GM21381 (cell line): ENCODE data around the gene MYOM3.

Source experiments
- ATAC-seq: cut with Tn5 transposase; IDR thresholded peaks from one replicate; pipeline ENCODE4 v1.9.1; 2021; ENCODE audit warnings: mild to moderate bottlenecking, moderate library complexity; ENCODE audit not compliant: unreplicated experiment

The MYOM3 gene

DNA sequence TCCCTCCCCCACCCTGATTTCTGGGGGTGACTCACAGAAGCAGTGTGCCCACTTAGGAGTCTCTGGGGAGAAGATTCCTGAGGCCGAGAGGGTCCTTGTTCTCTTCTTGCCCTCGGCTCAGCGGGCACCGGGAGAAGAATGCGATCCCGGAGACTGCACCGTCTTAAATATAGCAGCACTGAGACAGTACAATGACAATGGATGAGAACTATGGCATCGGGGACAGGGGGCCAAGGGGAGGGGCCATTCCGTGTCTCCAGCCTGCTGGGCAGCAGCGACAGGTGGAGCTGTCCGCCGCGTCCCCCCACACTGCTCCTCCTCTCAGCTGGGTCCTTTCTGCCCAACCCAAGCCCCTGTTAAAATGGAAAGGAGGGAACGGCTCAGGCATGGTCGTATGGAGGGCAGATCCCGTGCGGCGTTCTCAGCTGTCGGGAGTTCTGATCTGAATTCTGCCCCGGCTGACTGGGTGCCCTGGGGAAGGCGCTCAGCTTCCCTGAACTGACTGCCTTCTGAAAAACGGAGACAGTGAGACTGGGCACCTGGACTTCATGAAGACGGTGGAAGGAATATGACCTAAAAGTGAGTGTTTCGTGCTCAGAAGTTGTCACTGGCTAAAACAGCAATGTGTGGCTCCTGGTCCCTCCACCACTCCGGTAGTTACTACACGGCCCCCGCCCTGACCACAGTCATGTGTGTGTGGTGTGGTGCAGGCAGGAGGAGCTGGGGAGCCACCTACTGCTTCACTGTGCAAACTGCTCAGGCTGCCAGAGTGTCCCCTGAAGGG is at the start of gene MYOM3:
Gene MYOM3 (minus strand): TSS at position 140 of the 784 bp plus-strand sequence. CDS start 3,499 bp downstream, outside the sequence.
- ATAC-seq, result no peak

DNA sequence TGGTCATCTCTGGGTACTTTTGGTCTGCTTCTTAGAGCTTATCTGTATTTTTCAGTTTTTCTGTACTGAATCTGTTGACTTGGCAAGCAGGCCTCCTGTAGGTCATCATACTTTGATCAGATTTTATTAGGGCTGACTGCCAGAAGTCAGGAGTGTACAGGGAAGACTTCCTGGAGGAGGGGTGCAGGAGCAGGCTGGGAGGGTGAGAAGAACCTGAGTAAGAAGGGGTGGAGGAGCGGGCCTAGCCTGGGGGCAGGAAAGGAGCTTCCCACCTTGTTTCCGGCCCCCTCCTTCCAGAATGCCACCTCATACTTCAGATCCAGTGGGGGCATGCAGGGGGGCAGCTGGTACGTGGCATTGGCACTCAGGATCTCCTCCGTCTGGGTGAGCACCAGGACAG is 49.3 kb upstream of the MYOM3 start:
- ATAC-seq, result no peak

DNA sequence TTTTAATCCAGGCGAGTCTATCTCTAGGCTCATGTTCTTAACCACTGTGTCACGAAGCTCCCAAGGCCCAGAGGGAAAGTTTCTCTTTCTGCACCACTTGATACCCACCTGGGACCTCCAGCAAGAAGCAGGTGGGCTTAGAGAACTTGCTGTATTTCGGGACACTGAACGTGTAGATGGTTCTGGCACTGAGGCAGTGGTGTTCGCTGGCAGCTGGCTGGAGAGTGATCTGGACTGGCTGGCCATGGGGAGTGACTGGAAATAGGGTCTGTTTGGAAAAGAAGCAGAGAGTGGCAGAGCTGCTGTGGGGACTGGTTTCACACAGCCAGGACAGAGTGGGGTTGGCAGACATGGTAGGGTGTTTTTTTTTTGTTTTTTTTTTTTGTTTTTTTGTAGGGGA is 47.4 kb upstream of the MYOM3 start:
- no peak for ATAC-seq

DNA sequence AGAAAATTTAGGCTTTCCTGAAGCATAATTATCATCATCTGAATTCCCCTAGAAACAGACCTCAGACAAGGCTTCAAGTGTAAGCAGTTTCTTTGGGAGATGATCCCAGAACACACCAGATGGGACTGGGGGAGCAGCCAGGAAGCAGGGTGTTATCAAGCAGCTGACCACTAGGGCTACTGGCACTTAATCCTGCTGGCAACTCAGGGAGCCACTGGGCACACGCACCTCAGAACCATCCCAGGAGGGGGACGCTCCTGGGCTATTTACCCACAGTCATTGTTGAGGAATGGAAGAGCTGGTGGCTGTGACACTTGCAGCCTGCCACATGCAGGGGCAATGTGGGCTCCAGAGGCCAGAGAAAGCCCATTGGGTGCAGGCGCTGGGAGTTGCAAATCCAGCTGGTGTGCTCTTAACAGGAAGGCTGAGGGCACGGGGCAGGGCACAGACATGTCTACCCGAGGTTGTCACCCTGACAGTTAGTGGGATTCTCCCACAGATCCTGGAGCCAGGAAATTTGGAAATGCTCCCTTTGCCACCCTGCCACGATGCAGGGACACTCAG is 46.1 kb upstream of the MYOM3 start:
- ATAC-seq, result no peak

DNA sequence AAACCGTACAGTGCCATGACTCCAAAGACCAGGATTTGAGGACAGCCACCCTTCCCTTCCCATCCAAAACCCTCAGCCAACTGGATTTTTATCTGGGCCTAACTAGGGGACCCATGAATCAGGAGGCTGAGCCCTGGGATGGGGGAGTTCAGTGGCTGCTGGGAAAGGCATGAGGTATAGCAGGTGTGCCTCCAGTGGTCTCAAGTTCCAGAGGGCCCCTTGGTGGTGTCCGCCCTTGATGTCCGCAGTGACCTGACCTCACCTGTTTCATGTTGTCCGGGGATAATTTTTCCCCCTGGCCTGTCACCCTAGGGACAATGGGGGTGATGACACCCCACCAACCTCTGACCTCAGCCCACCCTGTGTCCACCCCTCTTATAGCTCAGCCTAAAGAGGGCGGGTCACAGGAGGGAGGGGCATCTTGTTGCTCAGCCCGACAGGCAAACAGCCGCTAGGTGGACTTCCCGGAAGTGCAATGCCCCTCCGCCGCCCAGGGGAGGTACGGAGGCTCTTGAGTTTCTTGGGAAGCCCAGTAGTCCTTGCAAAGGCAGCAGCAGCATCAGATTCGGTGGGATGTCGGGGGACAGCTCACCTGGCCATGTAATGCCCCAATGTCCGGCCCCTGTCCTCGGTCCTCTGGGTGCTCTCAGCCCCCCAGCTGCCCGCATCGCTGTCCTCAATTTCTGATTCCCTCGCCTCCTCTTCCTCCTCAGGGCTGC is 44.8 kb upstream of the MYOM3 start:
- ATAC-seq, result no peak

DNA sequence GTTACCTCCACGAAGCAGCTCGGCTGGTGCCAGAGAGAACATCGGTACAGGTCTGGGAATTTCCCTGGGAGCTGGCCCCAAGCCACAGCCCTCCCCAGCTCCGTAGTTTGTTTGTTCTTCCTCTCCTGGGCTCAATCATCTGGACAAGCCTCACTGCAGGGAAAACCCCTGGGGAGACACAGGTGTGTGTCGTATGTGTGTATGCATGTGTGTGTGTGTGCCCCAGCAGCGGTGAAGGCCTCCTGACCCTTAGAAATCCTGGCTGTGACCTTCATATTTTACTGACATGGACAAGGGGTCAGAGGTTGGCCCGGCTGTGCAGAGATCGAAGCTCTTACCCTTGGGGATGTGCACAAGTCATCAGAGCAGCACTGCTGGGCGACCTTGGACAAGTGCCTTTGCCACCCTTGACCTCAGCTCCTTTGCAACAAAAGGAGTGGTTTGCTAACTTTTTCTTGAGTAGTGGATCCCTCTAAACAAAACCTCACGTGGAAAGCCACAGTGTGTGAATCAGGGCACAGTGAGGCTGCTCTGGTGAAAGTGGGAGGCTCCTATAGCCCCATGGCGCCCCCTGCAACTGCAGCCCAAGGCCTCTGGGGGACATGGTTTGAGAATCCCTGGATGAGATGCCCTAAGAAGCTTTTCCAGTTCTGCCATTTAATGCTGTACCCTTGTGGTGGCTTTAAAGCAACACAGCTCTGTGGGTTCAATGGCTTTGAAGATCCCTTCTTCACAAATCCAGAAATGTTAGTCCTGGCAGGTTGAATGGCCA is 43.3 kb upstream of the MYOM3 start:
- ATAC-seq, result no peak

DNA sequence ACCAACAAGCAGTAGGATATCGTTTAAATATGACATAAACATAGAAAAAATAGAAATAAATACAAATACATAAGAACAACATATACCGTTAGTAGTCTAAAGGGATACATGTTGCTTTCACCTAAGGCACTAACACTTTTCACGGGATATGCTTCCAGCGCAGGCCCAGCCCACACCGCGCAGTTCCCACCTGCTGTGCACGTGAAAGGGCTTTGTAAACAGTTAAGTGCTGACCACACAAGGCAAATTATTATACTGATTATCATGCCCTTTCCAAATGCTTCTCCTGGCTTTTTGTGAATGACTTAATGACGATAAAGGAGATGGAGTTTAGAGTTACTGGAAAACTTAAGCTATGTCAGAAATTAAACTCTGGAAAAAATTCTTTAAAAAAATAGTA is 42.3 kb upstream of the MYOM3 start:
- ATAC-seq, result no peak

DNA sequence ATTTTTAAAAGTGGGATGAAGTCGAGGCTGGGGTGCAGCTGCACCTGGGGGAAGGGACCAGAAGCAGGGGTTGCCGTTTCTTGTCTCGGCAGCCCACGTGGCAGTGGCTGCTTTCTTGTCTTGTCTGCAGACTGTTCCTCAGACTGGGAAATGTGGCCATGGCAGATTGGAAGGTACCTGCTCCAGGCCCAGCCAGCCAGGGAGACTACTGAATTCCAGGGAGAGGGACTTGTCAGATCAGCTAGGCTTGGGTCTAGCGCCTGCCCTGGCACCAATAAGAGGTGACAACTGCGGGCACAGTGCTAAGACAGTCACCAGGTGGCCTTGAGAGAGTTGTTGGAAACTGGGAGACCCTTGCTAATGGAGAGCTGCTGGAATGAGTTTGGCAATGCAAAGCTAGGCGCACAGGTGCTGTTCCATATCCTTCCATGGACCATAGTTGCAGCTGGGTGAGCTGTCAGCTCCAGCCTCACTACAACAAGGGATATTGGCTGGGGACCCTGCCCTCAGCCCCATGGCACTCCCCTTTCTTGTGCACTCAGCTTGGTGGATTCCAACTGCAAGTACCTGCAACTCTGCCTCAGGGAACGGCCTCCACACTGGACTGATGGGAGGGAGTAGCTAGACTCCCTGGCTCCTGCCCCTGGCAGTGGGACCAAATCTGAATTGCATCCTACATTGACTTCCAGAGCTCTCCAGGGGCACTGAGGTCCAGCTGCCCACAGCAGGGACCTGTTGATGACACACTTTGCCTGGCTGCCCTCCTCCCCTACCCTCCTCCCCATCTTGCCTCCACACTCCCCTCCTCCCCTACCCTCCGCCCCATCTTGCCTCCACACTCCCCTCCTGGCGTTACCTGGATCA is 40.9 kb upstream of the MYOM3 start:
- no peak for ATAC-seq

DNA sequence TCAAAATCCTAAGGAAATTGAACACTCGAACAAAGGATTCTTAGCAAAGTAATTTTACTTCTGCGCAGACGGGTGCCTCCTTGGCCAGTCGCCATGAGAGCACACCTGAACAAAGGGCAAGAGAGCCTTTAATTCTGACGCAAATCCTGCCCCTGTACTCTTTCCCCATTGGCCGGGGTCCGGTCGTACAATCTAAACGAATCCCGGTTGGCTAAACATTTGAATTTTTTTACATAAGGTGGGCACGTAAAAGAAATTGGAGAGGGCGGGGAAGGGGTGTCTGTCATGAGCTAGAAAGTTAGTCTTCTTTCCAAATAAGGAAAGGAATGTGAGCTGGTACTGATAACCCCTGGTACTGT is 39.2 kb upstream of the MYOM3 start:
- no peak for ATAC-seq

DNA sequence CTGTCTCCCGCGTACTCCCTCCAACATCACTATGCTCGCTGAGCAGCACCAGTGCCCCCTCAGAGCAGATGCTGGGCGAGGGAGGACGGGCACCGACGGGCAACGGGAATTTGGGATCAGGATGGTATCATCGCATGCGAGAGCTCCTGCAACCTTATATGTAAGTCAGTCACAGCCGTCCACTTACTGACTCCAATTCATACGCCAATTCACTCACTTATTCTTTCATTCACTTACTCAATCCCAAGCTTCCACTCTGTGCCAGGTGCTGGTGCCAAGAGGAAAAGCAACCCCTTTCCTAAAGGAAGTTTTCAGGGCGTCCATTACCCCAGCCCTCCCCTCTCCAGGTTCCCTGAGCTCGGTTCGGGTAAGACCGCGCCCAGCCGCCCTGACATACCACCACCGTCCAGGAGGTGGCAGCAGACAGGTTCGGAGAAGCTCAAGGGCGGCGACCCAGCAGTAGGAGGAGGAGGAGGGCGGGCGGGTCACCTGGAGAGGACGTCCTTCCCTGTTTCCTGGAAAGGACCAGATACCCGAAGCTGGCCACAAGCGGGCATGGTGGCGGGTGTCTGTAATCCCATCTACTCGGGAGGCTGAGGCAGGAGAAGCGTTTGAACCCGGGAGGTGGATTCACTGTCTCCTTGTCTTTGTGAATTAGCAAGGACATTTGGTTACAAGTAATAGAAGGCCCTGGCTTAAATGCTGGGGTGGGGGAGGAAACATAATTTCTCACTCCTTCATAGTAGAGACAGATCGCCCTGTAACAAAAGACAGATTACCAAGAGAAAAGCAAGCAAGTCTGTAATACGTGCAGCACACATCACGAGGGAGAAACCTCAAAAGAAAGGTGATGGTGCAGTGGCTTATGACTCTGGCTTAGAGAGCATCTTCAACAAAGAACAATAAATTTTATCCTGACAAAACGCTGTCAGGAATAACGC is 38.6 kb upstream of the MYOM3 start:
- peak; percentile 81 for ATAC-seq

DNA sequence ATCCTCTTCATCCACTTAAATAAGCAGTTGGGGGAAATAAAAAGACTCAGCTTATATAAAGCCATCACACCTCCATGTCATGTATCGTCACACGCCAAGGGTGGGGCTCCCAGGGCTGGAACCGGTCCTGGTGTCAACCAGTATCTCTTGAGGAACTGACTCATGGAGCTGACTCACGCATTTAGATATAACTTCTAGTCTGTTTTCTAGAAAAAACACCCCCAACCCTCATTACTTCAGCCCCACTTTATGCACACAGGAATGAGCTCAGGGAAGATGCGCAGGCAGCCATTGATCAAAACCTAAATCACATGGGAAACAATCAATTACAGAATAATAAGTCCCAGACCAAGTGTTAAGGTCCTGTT is 37.9 kb upstream of the MYOM3 start:
- ATAC-seq, result no peak

DNA sequence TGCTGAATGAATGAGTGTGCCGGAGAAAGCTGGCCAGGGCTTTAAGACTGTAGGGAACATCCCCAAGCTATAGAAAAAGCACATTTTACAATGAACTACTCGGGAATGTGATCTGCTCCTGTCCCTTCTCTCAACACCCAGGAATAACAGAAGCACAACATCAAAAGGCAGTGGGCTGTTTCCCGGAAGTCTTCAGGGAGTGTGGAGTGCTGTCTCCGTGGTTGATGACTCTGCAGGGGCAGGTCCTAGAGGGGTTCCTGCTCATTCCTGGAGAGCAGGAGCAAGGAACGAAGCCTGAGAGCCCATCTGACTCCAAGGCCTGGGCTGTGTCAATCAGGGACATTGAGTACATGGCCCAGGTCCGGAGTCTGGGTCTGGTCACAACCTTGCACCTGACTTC is 35.9 kb upstream of the MYOM3 start:
- ATAC-seq, result no peak

DNA sequence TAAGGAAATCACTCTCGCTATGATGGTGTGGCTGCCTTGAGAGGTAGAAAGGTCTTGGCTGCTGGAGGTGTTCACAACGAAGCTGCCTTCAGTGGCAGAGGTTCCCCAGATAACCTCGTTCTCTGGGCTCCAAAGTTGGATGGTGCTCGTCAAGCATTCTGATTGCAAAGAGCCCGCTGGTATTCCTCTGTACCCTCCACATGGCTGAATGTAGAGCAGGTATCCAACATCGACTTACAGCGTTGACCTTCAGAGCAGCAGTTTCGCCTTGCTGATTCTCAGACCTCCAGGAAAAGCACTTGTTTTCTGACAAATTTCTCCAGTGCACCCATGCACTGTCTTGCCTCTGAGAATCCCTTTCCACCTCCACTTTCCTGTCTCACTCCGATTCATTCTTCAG is 35.3 kb upstream of the MYOM3 start:
- no peak for ATAC-seq

DNA sequence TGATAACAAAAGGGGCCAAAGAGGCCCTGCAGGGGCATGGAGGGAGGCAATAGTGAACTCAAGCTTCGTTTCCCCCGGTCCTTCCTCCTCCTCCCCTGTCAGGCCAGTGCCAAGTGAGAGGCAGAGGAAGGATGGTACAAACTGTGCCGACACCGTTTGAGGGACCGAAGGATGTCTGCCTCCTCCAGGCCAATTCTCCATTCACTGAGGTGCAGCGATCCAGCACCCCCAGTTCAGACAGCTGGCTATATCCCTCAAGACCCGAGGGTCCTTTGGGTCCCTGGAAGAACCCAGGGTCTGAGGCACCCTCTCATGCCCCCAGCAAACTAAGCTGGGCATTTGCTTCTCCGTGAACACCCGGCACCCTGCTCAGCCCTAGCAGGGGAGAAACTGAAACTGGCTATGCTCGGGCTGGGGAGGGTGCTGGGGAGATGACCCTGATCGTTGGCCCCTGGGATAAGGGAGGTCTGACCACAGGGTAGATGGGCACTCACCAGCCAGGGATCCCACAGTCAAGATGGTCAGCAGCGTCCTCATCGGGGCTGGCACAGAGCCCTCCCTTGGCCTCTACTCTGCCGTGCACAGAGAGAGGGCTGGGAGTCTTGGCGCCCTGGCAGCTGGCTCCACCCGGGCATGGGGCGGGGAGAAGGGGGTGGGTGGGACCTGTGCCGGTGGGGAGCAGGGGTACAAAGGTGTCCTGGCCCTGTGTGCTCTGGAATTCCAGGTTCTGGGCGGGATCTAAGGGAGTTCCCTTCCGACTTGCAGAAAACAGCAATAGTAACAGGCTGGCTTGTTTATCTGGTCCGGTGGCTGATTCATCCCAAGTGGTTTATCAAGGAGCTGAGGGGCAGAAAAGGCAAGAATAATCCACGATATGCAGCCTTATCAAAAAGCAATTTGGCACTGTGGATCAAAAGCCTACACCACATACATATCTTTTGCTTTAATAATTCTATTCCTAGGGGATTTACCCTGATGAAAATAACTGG is 30.9 kb upstream of the MYOM3 start, which contains the start of gene IL22RA1:
Gene IL22RA1 (minus strand): TSS at position 595 of the 989 bp plus-strand sequence. CDS start 58 bp downstream, at position 537.
- no peak for ATAC-seq

DNA sequence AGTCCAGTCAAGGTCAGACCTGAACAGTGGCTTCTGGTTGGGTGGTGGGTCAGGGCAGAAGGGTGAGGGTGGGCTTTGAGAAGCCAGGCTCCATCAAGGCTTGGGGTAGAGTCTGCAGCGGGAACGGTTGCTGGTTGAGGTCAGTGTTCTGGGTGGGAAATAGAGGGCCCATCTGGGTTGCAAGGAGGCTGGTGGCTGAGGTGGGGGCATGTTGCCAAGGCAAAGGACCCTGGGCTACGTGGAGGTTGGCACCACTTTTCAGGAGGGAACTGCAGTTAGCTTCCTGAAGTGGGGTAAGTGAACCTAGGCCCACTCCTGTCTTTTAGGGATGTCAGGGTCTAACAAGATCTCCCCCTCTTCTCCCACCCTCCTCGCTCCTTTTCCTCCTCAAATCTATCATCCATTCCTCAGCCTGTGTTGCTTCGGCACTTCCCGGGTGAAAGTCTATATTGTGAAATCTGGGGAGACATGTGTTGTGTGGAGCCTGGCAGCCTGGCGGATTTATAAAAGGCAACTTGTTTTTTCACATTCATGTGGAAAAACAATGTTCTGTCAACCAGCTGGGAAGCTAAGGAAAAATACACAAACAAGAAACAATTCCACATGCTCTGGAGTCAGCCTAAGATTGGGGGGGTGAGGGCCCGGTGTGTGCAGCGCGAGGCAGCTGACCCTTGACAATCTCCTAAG is 29.5 kb upstream of the MYOM3 start:
- ATAC-seq, result no peak

DNA sequence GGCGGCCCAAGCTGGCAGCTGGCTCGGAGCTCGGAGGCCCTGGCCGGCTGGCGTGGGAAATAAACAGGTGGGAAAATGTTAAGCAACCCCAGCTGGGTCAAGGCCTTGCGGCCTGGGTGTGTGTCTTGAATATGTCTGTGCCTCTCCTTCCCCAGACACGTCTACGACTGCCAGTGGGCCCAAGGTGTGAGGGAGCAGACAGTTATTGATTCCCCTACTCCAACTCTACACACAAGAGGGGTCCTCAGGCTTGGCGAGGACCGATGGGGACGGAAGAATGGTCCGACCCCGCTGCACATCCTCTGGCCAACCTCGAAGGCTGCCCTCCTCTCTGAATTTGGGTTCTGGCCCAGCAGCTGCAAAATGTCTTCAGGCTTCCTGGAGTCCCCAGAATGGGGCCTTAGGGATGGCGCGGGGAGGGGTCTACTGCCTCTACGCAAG is 28.8 kb upstream of the MYOM3 start:
- no peak for ATAC-seq

DNA sequence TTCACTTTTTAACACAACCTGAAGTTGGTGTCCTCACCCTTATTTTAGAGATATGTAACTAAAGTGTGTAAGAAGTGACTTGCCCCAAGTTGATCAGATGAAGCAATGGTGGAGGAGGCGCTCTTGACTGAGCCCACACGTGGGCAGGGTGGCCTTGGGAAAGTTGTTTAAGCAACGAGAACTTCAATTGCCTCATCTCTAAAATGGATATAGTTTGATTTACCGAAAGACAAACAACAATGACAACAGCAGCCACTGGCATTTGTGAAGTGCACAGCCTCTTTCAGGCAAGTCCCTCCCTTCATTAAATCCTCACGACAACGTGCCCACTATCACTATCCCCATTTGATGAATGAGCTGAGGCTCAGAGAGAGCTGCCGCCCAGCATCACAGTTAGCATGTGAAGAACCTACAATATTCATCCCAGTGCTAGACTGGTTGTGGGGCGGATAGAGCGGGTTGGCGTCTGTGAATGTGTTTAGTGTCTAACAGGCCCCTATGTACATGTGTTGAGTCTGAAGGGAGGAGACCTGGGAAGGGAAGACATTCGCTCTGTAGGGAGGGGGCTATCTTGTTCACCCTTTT is 28.0 kb upstream of the MYOM3 start:
- ATAC-seq, result no peak
